ENCODE measurements around the gene SND1.

The SND1 gene

DNA sequence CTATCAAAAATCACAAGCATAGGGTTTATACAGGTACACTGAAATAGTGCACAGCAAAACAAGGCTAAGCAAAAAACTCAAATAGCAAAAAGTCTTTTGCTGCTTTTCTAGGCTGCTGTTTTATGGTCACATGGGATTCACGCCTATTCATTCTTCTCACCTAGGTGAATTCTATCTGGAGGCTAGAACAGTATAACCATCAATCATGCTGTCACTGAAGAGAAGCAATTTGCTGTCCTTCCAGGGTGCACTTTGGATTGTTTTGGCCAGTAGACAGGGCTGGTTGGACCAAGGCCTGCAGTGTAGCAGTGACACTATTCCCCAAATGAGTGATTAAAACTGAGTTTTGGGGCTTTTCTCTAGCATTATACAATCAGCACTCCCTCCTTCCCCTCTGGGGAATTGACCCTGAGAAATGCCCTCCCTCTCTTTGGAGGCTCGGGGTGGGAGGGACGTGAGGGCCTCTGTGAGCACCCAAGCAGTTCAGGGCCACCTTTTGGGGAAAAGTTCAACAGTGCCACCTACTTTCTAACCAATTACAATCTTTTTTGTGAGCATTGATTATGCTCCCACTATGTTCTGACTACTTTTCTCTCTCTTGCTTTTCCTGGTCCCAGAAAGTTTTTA lies 16.2 kb upstream of the SND1 start:
- Histone ChIP-seq H3K9me2 (replicated peaks; ENCODE audit: insufficient read depth, low read length) (no peaks in the 10 kb centered on the region), H3K9ac (ENCODE audit: low read length) (no peak overlapping the region), H3K36me3 (ENCODE audit: low read length) (no peaks in the 10 kb centered on the region), H2AFZ (ENCODE audit: low read depth, low read length, severe bottlenecking) (no peak overlapping the region), H3F3A (ENCODE audit: insufficient read depth) (no peaks in the 10 kb centered on the region), H3K9me3 (ENCODE audit: insufficient read depth, low read length) (no peaks in the 10 kb centered on the region), H3K4me3 (ENCODE audit: insufficient read depth, low read length, poor library complexity, severe bottlenecking) (no peak overlapping the region), H3K4me2 (ENCODE audit: low read depth, low read length, poor library complexity, severe bottlenecking) (no peak overlapping the region), H3K27ac (ENCODE audit: low read depth, low read length) (no peak overlapping the region), H4K20me1 (ENCODE audit: low read depth, low read length) (no peaks in the 10 kb centered on the region), H3K79me2 (ENCODE audit: insufficient read depth, low read length) (no peaks in the 10 kb centered on the region), H3K27me3 (ENCODE audit: low read length) (no peaks in the 10 kb centered on the region)
- no peak for TF ChIP-seq EZH2phosphoT487 (conservative IDR thresholded peaks at IDR 0.05; ENCODE audit: low read length)
- TF ChIP-seq, protein P1, sequence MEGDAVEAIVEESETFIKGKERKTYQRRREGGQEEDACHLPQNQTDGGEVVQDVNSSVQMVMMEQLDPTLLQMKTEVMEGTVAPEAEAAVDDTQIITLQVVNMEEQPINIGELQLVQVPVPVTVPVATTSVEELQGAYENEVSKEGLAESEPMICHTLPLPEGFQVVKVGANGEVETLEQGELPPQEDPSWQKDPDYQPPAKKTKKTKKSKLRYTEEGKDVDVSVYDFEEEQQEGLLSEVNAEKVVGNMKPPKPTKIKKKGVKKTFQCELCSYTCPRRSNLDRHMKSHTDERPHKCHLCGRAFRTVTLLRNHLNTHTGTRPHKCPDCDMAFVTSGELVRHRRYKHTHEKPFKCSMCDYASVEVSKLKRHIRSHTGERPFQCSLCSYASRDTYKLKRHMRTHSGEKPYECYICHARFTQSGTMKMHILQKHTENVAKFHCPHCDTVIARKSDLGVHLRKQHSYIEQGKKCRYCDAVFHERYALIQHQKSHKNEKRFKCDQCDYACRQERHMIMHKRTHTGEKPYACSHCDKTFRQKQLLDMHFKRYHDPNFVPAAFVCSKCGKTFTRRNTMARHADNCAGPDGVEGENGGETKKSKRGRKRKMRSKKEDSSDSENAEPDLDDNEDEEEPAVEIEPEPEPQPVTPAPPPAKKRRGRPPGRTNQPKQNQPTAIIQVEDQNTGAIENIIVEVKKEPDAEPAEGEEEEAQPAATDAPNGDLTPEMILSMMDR (IDR thresholded peaks at IDR 0.05; ENCODE audit: insufficient read depth, low read length, poor library complexity, severe bottlenecking), result no peak

DNA sequence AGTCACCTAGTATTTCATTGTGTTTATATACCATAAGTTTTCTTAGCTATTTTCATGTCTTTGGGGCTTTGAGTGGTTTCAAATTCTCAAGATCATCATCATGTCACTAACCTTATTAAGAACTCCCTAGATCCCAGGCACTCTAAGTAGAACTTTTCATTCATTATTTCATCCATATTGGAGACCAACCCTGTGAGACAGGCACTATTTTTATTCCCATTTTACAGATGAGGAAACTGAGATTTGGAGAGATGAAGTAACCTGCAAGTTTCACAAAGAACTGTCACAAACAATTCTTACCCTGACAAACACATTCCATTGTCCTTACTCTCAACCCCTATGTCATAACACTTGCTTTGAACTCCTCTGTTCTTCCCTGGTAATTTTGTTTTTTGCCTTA lies 13.8 kb upstream of the SND1 start:
- no peak overlapping the region for H3K27ac ChIP-seq (ENCODE audit: low read depth, low read length)
- no peak overlapping the region for H2AFZ ChIP-seq (ENCODE audit: low read depth, low read length, severe bottlenecking)
- H3K27me3 ChIP-seq (ENCODE audit: low read length), result no peaks in the 10 kb centered on the region
- H3K9me3 ChIP-seq (ENCODE audit: insufficient read depth, low read length), result no peaks in the 10 kb centered on the region
- no peak for TF ChIP-seq EZH2phosphoT487 (conservative IDR thresholded peaks at IDR 0.05; ENCODE audit: low read length)
- TF ChIP-seq, protein P1 (IDR thresholded peaks at IDR 0.05; ENCODE audit: insufficient read depth, low read length, poor library complexity, severe bottlenecking), result no peak
- H3K79me2 ChIP-seq (ENCODE audit: insufficient read depth, low read length), result no peaks in the 10 kb centered on the region
- no peaks in the 10 kb centered on the region for H3K9me2 ChIP-seq (replicated peaks; ENCODE audit: insufficient read depth, low read length)
- H3K4me3 ChIP-seq (ENCODE audit: insufficient read depth, low read length, poor library complexity, severe bottlenecking), result no peak overlapping the region
- no peak overlapping the region for H3K9ac ChIP-seq (ENCODE audit: low read length)
- no peaks in the 10 kb centered on the region for H3F3A ChIP-seq (ENCODE audit: insufficient read depth)
- H3K4me2 ChIP-seq (ENCODE audit: low read depth, low read length, poor library complexity, severe bottlenecking), result no peak overlapping the region
- H4K20me1 ChIP-seq (ENCODE audit: low read depth, low read length), result no peaks in the 10 kb centered on the region
- H3K36me3 ChIP-seq (ENCODE audit: low read length), result no peaks in the 10 kb centered on the region

DNA sequence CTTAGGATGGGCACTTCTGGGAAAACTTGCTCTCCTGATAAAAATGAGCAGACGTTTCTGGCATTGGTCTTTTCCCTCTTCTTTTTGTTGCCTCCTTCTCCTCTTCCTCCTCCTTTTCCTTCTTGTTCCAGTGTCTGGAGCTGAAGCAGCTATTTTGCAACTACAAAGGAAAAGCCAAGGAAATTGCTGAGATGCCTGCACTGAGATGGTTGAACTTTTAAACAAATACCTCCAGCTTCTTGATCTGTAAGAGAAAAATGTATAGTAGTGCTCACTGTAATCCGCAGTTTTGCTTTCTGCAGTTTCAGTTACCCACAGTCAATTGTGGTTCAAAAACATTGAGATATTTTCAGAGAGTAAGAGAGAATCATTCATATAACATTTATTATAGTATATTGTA lies 7.5 kb upstream of the SND1 start:
- Histone ChIP-seq H2AFZ (ENCODE audit: low read depth, low read length, severe bottlenecking) (no peak overlapping the region), H3K4me2 (ENCODE audit: low read depth, low read length, poor library complexity, severe bottlenecking) (no peak overlapping the region), H3K27me3 (ENCODE audit: low read length) (no peaks in the 10 kb centered on the region), H3K4me3 (ENCODE audit: insufficient read depth, low read length, poor library complexity, severe bottlenecking) (no peak overlapping the region), H3K9me2 (replicated peaks; ENCODE audit: insufficient read depth, low read length) (no peaks in the 10 kb centered on the region), H3F3A (ENCODE audit: insufficient read depth) (no peaks in the 10 kb centered on the region; the same call in 1 of the 2 replicates), H4K20me1 (ENCODE audit: low read depth, low read length) (no peaks in the 10 kb centered on the region), H3K9ac (ENCODE audit: low read length) (no peak overlapping the region), H3K79me2 (ENCODE audit: insufficient read depth, low read length) (no peaks in the 10 kb centered on the region), H3K27ac (ENCODE audit: low read depth, low read length) (no peak overlapping the region), H3K9me3 (ENCODE audit: insufficient read depth, low read length) (no peaks in the 10 kb centered on the region), H3K36me3 (ENCODE audit: low read length) (no peaks in the 10 kb centered on the region)
- no peak for TF ChIP-seq EZH2phosphoT487 (conservative IDR thresholded peaks at IDR 0.05; ENCODE audit: low read length)
- TF ChIP-seq, protein P1 (IDR thresholded peaks at IDR 0.05; ENCODE audit: insufficient read depth, low read length, poor library complexity, severe bottlenecking), result no peak

Measured in SU-DHL-6 (cell line).